ENCODE data around the gene ZNF485.

DNA sequence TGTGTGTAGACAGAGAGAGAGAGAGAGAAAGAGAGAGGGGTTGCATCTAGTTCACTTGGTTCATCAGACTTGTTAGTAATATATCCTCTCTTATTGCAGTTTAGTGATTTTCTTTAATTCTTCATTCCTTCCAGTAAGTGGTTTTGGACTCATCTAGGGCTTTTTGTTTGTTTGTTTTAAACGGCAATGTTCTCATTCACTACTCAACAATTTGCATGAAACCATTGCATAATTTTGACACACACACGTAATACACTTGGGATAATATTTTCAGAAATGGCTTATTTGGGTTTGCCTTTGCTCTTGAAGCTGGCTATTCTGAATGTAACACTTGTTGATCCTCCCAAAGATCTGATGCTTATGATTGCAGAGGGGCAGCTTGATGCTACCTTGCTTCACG, 58.8 kb downstream of the ZNF485 start:
- TF ChIP-seq, protein P1, sequence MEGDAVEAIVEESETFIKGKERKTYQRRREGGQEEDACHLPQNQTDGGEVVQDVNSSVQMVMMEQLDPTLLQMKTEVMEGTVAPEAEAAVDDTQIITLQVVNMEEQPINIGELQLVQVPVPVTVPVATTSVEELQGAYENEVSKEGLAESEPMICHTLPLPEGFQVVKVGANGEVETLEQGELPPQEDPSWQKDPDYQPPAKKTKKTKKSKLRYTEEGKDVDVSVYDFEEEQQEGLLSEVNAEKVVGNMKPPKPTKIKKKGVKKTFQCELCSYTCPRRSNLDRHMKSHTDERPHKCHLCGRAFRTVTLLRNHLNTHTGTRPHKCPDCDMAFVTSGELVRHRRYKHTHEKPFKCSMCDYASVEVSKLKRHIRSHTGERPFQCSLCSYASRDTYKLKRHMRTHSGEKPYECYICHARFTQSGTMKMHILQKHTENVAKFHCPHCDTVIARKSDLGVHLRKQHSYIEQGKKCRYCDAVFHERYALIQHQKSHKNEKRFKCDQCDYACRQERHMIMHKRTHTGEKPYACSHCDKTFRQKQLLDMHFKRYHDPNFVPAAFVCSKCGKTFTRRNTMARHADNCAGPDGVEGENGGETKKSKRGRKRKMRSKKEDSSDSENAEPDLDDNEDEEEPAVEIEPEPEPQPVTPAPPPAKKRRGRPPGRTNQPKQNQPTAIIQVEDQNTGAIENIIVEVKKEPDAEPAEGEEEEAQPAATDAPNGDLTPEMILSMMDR (IDR thresholded peaks at IDR 0.05): no peak
- no peak for TF ChIP-seq POLR2A (IDR thresholded peaks at IDR 0.05)
